ENCODE measurements around the gene ANKRD11. TPM values are rescaled to one million over a fixed set of nuclear protein-coding genes. Genes with fewer than 3 reads are reported as not detected.

ANKRD11 gene
- total and polyA plus RNA-seq, 8 donors, result 43.9 to 74.0 (median 46.2) TPM

DNA sequence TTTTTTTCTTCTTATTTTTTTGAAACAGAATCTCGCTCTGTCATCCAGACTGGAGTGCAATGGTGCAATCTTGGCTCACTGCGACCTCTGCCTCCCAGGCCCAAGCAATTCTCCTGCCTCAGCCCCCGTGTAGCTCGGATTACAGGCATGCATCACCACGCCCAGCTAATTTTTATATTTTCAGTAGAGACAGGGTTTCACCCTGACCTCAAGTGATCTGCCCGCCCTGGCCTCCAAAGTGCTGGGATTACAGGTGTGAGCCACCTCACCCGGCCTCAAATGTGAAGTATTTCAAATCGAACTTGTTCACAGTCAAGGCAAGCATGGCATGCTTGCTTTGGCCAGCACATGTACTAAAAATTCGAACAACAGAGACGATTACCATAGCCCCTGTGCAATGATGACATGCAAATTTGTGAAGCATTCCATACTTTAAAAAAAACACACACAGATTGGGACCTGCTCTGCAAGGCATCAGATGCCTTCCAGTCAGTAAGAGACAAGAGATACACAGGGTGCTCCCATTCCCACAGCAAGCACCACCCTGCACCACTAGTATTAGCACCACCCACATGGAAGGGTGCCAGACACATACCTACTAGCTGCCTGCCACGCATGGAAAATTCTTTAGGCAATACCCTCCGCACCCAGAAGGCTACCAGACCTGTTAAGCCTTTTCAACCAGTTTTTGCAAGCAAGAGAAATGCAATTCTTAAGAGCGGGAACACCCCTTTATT is 47.2 kb downstream of the ANKRD11 start:
- Histone ChIP-seq H3K36me3 (no peaks in the 10 kb centered on the region), H3K4me1 (peaks cover 44 to 53% (median 46%) of the 10 kb centered on the region in 3 donors), H3K27ac (peak overlapping the region in 1 of 4 donors; percentile 44), H3K4me3 (no peak overlapping the region), H3K27me3 (no peaks in the 10 kb centered on the region), H3K9me3 (no peaks in the 10 kb centered on the region)
- 28 to 30% methylated on average over 13 of the region's 13 CpGs for WGBS, 2 donors
- ATAC-seq, result peak; percentile 10 to 69 (median 31)
- intact Hi-C loops (cut with DNase I), result no loop called here
- peak in 3 of 6 donors; percentile 42 to 71 (median 49) for DNase-seq
- no peak for FAIRE-seq
- TF ChIP-seq, protein P1, sequence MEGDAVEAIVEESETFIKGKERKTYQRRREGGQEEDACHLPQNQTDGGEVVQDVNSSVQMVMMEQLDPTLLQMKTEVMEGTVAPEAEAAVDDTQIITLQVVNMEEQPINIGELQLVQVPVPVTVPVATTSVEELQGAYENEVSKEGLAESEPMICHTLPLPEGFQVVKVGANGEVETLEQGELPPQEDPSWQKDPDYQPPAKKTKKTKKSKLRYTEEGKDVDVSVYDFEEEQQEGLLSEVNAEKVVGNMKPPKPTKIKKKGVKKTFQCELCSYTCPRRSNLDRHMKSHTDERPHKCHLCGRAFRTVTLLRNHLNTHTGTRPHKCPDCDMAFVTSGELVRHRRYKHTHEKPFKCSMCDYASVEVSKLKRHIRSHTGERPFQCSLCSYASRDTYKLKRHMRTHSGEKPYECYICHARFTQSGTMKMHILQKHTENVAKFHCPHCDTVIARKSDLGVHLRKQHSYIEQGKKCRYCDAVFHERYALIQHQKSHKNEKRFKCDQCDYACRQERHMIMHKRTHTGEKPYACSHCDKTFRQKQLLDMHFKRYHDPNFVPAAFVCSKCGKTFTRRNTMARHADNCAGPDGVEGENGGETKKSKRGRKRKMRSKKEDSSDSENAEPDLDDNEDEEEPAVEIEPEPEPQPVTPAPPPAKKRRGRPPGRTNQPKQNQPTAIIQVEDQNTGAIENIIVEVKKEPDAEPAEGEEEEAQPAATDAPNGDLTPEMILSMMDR (IDR thresholded peaks at IDR 0.05), result no peak

DNA sequence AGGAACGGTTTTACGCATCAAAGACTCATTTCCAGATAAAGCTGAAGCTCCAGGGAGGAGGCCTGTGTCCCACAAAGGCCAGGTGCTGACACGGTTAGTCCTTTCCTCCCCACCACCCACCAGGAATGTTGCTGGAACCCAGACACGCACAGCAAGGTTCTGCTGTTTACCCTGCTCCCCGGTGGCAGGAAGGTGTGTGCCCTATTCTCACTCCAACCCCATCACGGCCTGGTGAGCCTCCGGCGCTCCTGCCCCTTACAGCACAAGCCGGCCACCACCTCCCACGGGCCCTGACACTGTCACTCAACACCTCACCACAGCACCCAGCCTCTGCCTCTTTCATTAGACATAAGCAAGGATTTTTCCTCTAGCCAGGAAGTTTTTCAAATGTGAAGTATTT is 47.8 kb downstream of the ANKRD11 start:
- DNase-seq, result no peak
- peak in 3 of 4 donors; percentile 4 to 24 (median 11) for ATAC-seq
- intact Hi-C loops (cut with DNase I), result no loop called here
- TF ChIP-seq, protein P1 (IDR thresholded peaks at IDR 0.05), result no peak
- 32 to 35% methylated on average over 10 of the region's 10 CpGs for WGBS, 2 donors
- no peak for FAIRE-seq
- Histone ChIP-seq H3K4me1 (peaks cover 44 to 53% (median 48%) of the 10 kb centered on the region in 3 donors), H3K4me3 (no peak overlapping the region), H3K9me3 (no peaks in the 10 kb centered on the region), H3K36me3 (no peaks in the 10 kb centered on the region), H3K27me3 (no peaks in the 10 kb centered on the region), H3K27ac (peak overlapping the region in 3 of 4 donors; percentile 6 to 44 (median 23))

DNA sequence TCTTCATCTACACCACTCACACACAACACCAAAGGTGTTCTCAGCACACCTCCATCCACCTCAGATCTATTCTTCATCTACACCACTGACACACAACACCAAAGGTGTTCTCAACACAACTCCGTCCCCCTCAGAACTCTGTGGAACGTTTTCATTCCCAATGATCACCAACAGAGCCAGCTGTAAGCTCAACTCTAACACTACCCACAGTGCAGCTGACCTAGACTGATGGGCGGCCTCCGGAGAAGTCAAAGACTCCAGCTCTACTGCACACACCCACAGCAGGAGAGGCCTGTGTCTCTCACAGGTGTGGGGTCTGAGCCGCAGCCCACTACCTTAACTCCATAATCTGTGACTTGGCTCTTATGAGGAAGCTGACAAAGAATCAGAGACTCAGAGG is 50.7 kb downstream of the ANKRD11 start:
- H3K4me3 ChIP-seq, result no peak overlapping the region
- H3K27ac ChIP-seq, result no peak overlapping the region
- DNase-seq (no peak), FAIRE-seq (no peak), ATAC-seq (no peak)
- 83% methylated on average over 5 of the region's 5 CpGs for WGBS, 2 donors
- H3K27me3 ChIP-seq, result no peaks in the 10 kb centered on the region
- peaks cover 30 to 32% (median 32%) of the 10 kb centered on the region in 3 donors for H3K4me1 ChIP-seq
- TF ChIP-seq, protein P1 (IDR thresholded peaks at IDR 0.05), result no peak
- H3K9me3 ChIP-seq, result no peaks in the 10 kb centered on the region
- intact Hi-C loops (cut with DNase I), result no loop called here
- no peaks in the 10 kb centered on the region for H3K36me3 ChIP-seq

DNA sequence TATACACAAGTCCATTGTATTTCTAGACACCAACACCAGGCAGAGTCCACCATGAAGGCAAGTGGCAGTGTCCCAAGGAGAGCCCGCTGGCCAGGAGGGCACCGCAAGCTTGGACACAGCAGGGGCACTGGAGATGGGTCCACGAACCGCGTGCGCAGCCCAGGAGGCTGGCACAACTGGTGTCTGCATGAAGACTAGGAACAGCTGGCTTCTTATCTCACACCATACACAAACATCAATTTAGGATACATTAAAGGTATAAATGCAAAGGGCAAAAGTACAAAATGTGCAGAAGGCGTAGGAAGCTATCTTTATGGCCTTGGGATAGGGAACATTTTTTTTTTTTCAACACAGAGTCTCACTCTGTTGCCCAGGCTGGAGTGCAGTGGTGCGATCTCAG is 52.4 kb downstream of the ANKRD11 start:
- peaks cover 13 to 17% (median 17%) of the 10 kb centered on the region in 3 donors for H3K4me1 ChIP-seq
- H3K36me3 ChIP-seq, result no peaks in the 10 kb centered on the region
- intact Hi-C loops (cut with DNase I), result no loop called here
- DNase-seq, result no peak
- TF ChIP-seq, protein P1 (IDR thresholded peaks at IDR 0.05), result no peak
- ATAC-seq, result peak in 1 of 4 donors; percentile 18
- no peak overlapping the region for H3K4me3 ChIP-seq
- H3K27me3 ChIP-seq, result no peaks in the 10 kb centered on the region
- H3K27ac ChIP-seq, result no peak overlapping the region
- H3K9me3 ChIP-seq, result no peaks in the 10 kb centered on the region
- WGBS, 2 donors, result 63 to 69% methylated on average over 8 of the region's 8 CpGs
- no peak for FAIRE-seq

Data from pancreas (tissue), 10 donors.